Activated CD8-positive, alpha-beta T cell treated with anti-CD3 and anti-CD28 coated beads, Interleukin-2, amount 10 ng/mL, durations not matched to agents 7 days and 5 days (primary cell): ENCODE data around the gene F10. TPM values are rescaled to one million over a fixed set of nuclear protein-coding genes. Genes with fewer than 3 reads are reported as not detected.

Source experiments
- ATAC-seq: fragments of 150-1000 bp; cut with Tn5 transposase; one replicate; pipeline ENCODE4 v1.10.0; 2021; ENCODE audit warnings: moderate library complexity
- CTCF ChIA-PET: fragments of 350-600 bp; sonication (Branson Sonifier 250); formaldehyde crosslinking; loops from one replicate; lab custom pipeline; 2021; ENCODE audit warnings: antibody characterized with exemption; lab: Charles Lee
- POLR2A ChIA-PET: fragments of 350-600 bp; sonication (Branson Sonifier 250); formaldehyde crosslinking; loops from one replicate; lab custom pipeline; 2021; ENCODE audit warnings: antibody characterized with exemption; lab: Charles Lee
- DNase-seq: peaks from one replicate; pipeline ENCODE4 v3.0.0-alpha.2; 2020
- H3K27ac Mint-ChIP-seq: one replicate; pipeline ENCODE4 v1.8.0; 2021; ENCODE audit warnings: mild to moderate bottlenecking, mixed read lengths
- H3K27me3 Mint-ChIP-seq: one replicate; pipeline ENCODE4 v1.8.0; 2021; ENCODE audit warnings: low read depth, mixed read lengths
- H3K36me3 Mint-ChIP-seq: one replicate; pipeline ENCODE4 v1.8.0; 2021; ENCODE audit warnings: low read depth, mixed read lengths
- H3K4me1 Mint-ChIP-seq: one replicate; pipeline ENCODE4 v1.8.0; 2021; ENCODE audit warnings: low read depth, mixed read lengths
- H3K4me3 Mint-ChIP-seq: one replicate; pipeline ENCODE4 v1.8.0; 2021; ENCODE audit warnings: mild to moderate bottlenecking, mixed read lengths
- H3K9me3 Mint-ChIP-seq: one replicate; pipeline ENCODE4 v1.8.0; 2022; ENCODE audit warnings: mixed read lengths; ENCODE audit not compliant: insufficient read depth
- total RNA-seq, 2 experiments: library from RNA; stranded (reverse); gene quantifications; one replicate each; pipeline ENCODE4 v1.2.3, GENCODE V29; 2021

F10 gene
- total RNA-seq, 2 experiments from 2014 or later: not detected

DNA sequence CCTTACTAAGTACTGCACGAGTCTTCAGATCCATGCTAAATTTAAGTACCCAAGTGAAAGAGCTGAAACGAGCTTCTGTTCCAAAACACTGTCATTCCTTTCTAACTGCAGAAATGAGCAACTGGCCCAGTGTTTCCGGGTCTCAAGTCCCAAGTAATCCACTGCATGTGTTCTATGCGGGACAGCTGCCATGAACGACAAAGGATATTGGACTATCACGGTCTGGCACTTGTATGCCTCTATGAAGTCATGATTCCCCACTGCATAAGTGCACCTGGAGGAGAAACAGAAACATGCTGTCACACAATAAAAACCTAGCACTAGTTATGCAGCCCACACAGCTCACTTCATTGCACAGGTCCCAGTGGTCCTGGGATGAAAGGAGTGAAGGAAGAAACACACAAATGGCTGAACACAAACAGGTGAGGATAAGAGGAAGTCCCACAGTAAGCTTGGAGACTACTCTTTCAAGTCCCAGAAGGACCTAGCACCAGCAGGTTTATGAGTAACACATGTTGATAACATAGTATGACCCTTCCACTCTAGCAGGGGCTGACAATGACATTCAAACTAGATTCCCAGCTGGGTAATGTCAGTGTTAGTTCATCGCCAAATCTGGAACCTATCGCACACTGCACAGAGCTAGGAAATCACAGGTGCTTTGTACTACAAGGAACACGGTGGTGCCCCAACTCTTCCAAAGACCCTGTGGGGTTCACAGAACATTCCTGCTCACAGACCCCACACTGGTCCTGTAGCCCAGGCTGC, 74.6 kb downstream of the F10 start:
- ATAC-seq (no peak), DNase-seq (no peak)
- H3K4me1 Mint-ChIP-seq: peaks cover 3% of the 10 kb centered on the region
- H3K27ac Mint-ChIP-seq: no peak overlapping the region
- peaks cover 50% of the 10 kb centered on the region for H3K36me3 Mint-ChIP-seq
- no peaks in the 10 kb centered on the region for H3K9me3 Mint-ChIP-seq
- H3K27me3 Mint-ChIP-seq: no peaks in the 10 kb centered on the region
- CTCF ChIA-PET: interaction anchor here (2.0 kb wide), 1 partner anchor 10 kb away, joined by 8 read pairs; the partner anchor contains the start of gene PCID2
- POLR2A ChIA-PET: interaction anchor here (1.6 kb wide), 1 partner anchor 13 kb away, joined by 5 read pairs; the partner anchor contains the start of gene CUL4A
- H3K4me3 Mint-ChIP-seq: no peak overlapping the region

Other genes starting within 250 kb of the F10 start
- gene MCF2L, start 153.6 kb upstream of the F10 start, total RNA-seq: 1 to 10 TPM in 1 of 2 experiments, under 1 TPM in 1; 0.76 to 1.0 TPM
- not detected for gene F7, start 17.0 kb upstream of the F10 start, total RNA-seq
- not detected for gene PROZ, start 35.8 kb downstream of the F10 start, total RNA-seq
- 10 to 100 TPM; 49.3 to 52.4 TPM for gene PCID2, start 85.9 kb downstream of the F10 start, total RNA-seq
- gene CUL4A, start 86.8 kb downstream of the F10 start, total RNA-seq: 10 to 100 TPM; 65.9 to 70.5 TPM
- gene LAMP1, start 174.4 kb downstream of the F10 start, total RNA-seq: 10 to 100 TPM; 81.1 TPM
- not detected for gene GRTP1, start 241.3 kb downstream of the F10 start, total RNA-seq